ENCODE results near the gene GPR158.

GPR158 gene

DNA sequence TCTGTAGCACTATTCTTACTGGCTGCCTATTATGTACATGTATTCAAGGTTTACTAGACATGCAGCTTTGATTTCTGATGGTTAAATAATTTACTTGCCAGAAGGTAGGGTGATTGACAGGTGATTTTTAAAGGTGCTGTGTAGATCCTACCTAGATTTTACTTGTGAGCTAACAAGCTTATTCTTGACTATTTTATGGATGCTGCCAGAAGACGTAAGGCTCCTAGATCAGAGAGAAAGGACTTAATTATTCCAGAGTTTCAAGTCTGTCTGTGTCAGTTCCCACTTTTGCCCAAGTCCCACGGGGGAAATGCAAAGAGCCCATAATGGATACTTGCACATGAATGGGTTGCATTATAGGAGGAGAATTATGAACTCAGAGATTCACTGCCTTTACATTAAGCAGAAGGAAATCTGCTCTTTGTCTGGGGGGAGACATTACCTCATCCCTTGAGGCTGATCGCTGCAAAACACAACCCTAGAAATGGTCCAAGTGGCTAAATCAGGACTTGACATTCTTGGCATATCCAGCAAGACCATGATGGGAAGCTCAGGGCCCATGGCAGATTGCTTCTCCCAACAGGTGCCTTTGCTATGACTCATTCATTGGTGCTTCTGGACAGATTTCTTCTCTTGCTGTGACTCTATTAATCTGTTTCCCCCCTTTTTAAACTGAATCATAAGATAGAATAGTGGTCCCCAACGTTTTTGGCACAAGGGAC, 32.1 kb downstream of the GPR158 start:
- DNase-seq (ENCODE audit: low spot score), result no peak

- DNase-seq (ENCODE audit: low spot score), result no peak
Observed at GRCh38 chr10:25209618-25210017, 34.8 kb downstream of the GPR158 start.

- DNase-seq (ENCODE audit: low spot score), result no peak
Observed at GRCh38 chr10:25210265-25210664, 35.5 kb downstream of the GPR158 start.

DNA sequence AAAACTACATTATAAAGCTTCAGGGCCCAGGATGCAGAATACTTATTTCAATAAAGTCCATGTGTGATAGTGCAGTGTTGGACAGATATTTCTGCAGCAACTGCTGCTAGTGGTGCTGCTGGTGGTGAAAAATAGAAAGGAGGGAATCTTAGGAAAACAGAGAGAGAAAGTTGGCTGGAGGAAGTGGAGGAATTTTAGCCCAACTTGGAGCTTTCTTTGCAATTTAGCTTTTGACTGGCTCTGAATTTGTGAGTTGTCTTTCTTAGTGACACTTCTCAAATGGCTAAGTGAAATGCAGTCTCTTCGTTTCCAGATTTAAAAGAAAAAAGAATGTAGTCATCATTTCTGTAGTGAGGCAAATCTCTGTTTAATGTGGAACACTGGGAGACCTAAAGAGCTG, 45.4 kb downstream of the GPR158 start:
- DNase-seq (ENCODE audit: low spot score), result no peak

DNA sequence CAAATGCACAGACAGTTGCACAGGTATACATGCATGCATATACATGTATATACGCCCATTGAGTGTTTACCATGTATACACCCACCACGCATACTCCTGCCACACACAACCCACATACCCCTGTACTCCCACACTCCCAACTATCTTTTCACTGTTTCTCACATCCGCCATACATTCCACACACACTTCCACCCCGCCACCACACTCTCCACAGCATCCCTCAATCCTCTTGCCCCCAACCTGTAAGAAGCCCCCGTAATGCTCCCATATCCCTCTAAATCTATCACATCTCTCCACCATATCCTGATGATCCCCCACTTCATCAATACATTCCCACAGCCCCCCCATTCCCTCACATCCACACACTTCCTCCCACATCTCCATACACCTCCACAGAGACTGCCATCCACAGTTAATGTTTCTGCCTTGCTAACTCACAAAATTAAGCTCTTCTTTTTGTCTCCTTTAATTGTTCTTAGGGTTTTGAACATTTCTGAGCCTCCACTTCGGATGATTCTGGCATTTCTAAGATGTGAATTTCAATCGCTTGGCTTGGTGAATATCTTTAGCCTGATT, 47.4 kb downstream of the GPR158 start:
- DNase-seq (ENCODE audit: low spot score), result no peak

DNA sequence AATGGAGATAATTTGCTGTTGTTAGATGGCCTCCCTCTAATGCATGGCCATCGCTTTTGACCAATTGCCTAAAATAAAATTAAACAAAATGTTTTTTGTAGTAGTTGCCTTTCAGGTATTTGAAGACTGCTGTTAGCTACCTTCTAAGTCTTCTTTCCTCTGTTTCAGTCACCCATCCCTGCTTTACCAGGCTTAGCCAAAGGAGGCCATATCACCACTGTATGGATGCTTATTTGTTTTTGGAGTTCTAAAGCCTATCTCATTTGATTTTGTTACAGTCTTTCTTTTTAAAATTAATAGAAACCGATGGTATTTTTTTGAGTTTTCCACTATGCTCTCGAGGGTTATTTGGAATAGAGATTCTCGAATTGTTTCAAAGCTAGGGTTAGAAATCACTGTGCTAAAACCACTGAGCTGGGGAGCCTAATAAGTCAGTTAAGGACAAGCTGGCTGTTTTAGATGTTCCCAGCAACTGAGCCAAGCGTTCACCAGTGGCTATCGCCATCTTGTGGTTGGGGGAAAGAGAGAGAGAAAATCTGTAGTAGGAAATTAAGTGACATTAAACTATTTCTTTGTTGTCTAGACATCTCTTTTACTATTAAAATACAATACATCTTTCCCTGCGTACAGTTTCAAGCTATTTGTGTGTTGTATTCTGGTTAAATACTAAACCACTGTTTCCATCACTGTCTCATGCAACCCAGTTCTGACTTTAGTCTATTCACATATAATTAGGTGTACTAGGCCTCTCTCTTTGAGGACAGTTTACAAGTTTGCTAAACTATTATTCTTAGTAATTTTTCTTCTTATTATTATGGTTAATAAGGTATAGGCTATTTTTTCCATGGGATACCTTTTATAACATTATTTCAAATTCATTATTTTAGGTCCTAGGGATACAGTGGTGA, 52.2 kb downstream of the GPR158 start:
- no peak for DNase-seq (ENCODE audit: low spot score)

DNA sequence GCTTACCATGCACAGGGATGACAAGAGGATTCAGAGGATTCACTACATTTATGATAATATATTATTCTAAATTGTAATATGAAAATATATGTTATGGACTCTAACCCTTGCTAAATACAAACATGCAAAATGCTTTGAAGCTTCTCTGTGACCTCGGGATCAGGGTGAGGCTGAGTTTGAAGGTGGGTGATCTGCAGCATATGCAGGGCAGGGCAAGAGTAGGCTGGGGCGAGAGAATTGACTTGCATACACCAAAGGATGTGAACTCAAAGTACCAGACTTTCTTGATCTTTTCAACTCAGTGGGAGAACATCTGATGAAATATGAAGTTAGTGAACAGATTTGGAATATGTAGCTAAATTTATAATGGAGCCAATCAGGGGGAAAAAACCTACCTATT, 57.0 kb downstream of the GPR158 start:
- no peak for DNase-seq (ENCODE audit: low spot score)

- DNase-seq (ENCODE audit: low spot score), result no peak
Observed at GRCh38 chr10:25232204-25232603, 57.4 kb downstream of the GPR158 start.

DNA sequence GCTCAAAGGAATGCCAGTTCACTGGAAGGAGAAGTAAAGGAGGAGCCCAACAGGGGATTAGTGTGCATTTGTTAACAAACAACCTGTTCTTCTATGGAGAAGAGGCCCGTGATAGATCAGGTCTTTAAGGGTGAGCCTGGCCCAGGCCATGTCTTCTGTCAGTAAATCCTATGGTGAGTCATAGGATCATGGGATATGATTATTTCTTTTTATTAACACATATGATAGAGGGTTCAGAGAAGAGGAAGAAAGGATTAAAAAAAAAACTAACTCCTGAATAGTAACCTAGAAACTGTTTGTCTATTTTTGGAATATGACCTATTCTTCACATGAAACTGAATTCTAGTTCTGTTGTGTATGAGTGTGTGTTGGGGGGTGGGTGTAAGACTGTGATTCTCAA, 70.4 kb downstream of the GPR158 start:
- no peak for DNase-seq (ENCODE audit: low spot score)

DNA sequence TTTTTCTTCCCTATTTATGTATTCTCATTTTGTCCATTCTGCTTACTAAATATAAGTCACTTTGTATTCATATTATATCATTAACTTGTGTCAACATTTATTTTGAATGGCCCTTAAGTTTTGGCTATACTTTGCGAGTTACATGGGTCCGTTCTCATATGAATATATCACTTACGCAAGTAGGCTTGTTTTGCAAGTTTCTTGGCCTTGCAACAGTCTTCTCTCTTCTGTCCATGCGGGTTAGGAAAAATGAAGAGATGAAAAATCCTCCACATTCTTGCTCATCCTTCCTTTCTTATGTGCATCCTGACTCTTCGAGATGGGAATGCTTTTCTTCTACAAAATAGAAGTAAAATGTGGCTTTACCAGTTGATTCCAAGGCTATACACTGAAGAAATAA, 82.8 kb downstream of the GPR158 start:
- no peak for DNase-seq (ENCODE audit: low spot score)

- DNase-seq (ENCODE audit: low spot score), result no peak
Observed at GRCh38 chr10:25261110-25261509, 86.3 kb downstream of the GPR158 start.

- no peak for DNase-seq (ENCODE audit: low spot score)
Observed at GRCh38 chr10:25261558-25261957, 86.8 kb downstream of the GPR158 start.

- no peak for DNase-seq (ENCODE audit: low spot score)
Observed at GRCh38 chr10:25263931-25264330, 89.1 kb downstream of the GPR158 start.

- DNase-seq (ENCODE audit: low spot score), result no peak
Observed at GRCh38 chr10:25278180-25278579, 103.4 kb downstream of the GPR158 start.

GRCh38 chr10:25280076-25280475, 105.3 kb downstream of the GPR158 start:
- no peak for DNase-seq (ENCODE audit: low spot score)

GRCh38 chr10:25280573-25280972, 105.8 kb downstream of the GPR158 start:
- no peak for DNase-seq (ENCODE audit: low spot score)

- no peak for DNase-seq (ENCODE audit: low spot score)
Observed at GRCh38 chr10:25285809-25286208, 111.0 kb downstream of the GPR158 start.

DNA sequence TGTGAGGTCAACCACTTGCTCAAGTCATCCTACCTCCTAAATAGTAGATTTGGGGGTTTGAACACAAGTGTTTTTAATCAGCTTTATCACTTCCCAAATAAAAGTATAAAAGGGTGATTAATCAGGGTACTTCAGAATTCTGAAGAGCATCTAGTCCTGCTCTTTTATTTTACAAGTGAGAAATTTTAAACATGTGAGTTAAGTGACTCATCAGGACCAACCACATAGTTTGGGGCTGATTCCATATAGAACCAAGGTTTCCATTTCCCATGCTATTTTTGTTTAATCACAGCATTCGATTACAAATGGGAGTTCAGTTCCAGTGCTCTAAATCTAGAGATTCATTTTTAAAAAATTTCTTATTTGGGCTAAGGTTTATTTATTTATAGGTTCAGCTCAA, 113.4 kb downstream of the GPR158 start:
- DNase-seq (ENCODE audit: low spot score), result no peak

DNA sequence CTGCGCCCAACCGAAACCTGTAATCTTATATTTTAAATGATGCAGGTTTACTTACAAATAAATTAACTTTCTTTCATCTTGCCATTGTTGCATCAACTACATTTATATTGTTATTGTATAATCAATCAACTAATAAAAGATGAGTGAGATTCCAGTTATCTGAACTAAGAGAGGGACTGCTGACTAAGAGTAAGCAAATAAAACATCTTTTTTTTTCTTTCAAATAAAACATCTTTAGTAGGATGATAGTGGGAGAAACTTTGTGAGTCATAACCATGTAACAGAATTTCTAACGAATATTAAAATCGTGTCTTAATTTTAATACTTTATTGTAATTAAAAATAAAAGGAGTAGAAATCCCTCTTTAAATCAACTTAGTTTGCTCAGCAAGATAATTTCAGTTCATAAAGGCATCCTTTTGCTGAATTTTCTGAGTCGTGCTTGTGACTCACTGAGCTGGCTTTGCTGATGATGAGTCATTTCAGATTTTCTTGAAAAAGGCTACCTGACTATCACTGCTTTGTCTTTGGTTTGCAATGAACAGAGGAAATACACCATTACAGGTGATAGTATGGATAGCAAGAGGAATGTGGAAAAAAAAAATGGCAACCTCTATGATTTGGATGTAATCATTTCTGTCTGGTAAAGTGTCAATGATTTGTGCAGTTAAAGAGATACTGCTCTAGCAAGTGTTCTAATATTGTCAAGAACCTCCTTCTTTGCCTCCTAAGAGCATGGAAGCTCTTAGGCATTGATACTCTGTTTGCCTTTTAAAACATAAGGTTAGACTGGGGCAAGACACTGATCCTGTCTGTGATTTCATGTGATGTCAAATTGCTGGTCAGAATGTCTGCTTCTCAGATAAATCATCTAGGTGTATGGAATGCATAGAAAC, 119.5 kb downstream of the GPR158 start:
- no peak for DNase-seq (ENCODE audit: low spot score)

DNA sequence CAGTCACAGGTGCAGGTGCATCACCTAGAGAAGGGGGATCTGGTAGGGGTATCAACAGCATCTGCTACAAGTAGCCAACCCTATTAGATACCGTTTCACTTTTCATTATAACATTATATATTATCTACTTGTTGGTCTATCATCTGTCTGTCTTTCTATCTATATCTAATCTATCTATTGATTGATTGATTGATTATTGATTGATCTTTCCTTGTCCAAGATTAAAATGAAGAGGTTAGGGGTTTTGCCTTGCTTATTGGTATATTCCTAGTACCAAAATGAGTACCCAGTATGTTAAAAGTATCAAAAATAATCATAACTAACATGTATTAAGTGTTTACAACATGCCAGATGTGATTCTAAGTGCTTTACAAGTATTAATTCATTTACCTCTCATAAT, 121.5 kb downstream of the GPR158 start:
- no peak for DNase-seq (ENCODE audit: low spot score)

DNA sequence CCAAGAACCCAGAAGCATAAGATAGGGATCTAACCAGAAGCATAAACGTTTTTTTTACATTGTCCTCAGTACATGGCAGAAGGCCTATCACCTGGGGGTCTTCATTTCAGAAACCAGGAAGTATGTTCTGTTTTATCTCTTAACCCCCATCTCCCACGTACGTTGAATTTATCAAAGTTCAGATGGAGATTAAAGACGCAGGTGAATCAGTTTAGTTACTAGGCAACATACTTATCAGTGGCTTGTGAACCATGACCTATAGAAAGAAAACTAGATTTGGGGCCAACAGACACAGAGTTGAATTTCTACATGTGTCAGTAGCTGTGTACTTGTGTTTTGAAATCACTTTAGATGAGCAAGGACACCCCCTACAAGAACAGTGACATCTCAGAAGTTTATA, 122.7 kb downstream of the GPR158 start:
- no peak for DNase-seq (ENCODE audit: low spot score)

DNA sequence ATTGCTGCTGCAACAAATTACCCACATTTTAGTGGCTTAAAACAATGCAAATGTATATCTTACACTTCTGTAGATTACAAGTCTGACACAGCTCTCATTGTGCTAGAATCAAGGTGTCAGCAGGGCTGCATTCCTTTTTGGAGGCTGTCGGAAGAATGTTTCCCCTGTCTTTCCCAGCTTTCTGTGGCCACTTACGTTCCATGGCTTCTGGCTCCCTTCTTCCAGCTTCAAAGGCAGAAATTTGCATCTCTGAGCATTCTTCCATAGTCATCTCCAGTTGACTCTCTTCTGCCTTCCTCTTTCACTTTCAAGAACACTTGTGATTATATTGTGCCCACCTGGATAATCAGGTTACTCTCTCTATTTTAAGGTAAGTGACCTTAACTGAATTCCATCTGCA, 125.3 kb downstream of the GPR158 start:
- DNase-seq (ENCODE audit: low spot score), result no peak
